Activated naive CD4-positive, alpha-beta T cell treated with anti-CD3 and anti-CD28 coated beads, Interleukin-2, amount 10 ng/mL, durations not matched to agents 7 days and 5 days (primary cell): Measurements from ENCODE around the gene XYLT1.

ENCODE experiments used
- CTCF ChIA-PET: fragments of 350-600 bp; sonication (Branson Sonifier 250); formaldehyde crosslinking; loops from one replicate; lab custom pipeline; 2021; ENCODE audit warnings: antibody characterized with exemption; lab: Charles Lee
- DNase-seq: peaks from one replicate; pipeline ENCODE4 v3.0.0-alpha.2; 2020
- H3K27ac Mint-ChIP-seq: one replicate; pipeline ENCODE4 v1.8.0; 2021; ENCODE audit warnings: mild to moderate bottlenecking, moderate library complexity, mixed read lengths
- H3K27me3 Mint-ChIP-seq: one replicate; pipeline ENCODE4 v1.8.0; 2021; ENCODE audit warnings: mild to moderate bottlenecking, mixed read lengths
- H3K36me3 Mint-ChIP-seq: one replicate; pipeline ENCODE4 v1.8.0; 2021; ENCODE audit warnings: mixed read lengths
- H3K4me1 Mint-ChIP-seq: one replicate; pipeline ENCODE4 v1.8.0; 2021; ENCODE audit warnings: mixed read lengths
- H3K4me3 Mint-ChIP-seq: one replicate; pipeline ENCODE4 v1.8.0; 2021; ENCODE audit warnings: mild to moderate bottlenecking, moderate library complexity, mixed read lengths
- H3K9me3 Mint-ChIP-seq: one replicate; pipeline ENCODE4 v1.8.0; 2021; ENCODE audit warnings: mixed read lengths

Gene XYLT1

GRCh38 chr16:17474572-17474971, 3.8 kb upstream of the XYLT1 start:
- Mint-ChIP-seq H3K9me3 (no peaks in the 10 kb centered on the region), H3K27me3 (peaks cover 62% of the 10 kb centered on the region), H3K27ac (no peak overlapping the region), H3K36me3 (peaks cover 3% of the 10 kb centered on the region), H3K4me3 (no peak overlapping the region), H3K4me1 (peaks cover 37% of the 10 kb centered on the region)
- peak; percentile 23 for DNase-seq
- CTCF ChIA-PET: interaction anchor here (0.8 to 1.2 kb wide), 6 partner anchors 25 to 247 kb away, joined by 3 to 5 read pairs (median 4); no protein-coding TSS in a partner anchor

DNA sequence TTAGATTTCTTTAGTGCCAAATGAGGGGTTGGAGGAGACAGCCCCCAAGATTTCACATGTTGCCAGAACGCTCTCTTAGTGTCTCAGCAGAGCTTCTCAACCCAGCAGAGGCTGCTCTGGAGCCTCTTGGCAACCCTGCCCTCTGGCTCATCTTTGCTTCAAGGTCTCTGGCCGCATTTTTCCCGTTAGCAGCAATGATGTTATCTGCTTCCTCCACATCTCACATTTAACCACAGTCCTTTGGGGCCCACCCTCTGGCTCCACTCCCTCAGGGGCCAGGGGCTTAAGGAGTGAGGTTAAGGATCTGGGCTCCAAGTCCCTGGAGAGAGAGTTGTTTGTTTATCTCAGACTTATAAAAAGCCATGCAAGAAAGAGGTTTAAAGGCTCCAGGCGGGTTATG, 3.3 kb upstream of the XYLT1 start:
- H3K4me3 Mint-ChIP-seq: no peak overlapping the region
- DNase-seq: peak; percentile 38
- H3K9me3 Mint-ChIP-seq: no peaks in the 10 kb centered on the region
- peaks cover 42% of the 10 kb centered on the region for H3K4me1 Mint-ChIP-seq
- H3K27me3 Mint-ChIP-seq: peaks cover 62% of the 10 kb centered on the region
- peaks cover 8% of the 10 kb centered on the region for H3K36me3 Mint-ChIP-seq
- CTCF ChIA-PET: interaction anchor here (0.5 to 1.2 kb wide), 5 partner anchors 24 to 613 kb away, joined by 3 to 5 read pairs (median 3); no protein-coding TSS in a partner anchor
- H3K27ac Mint-ChIP-seq: no peak overlapping the region

- no peak for DNase-seq
- CTCF ChIA-PET: no interaction called here
- Mint-ChIP-seq H3K9me3 (no peaks in the 10 kb centered on the region), H3K4me1 (peaks cover 62% of the 10 kb centered on the region), H3K36me3 (peaks cover 29% of the 10 kb centered on the region), H3K4me3 (peak overlapping the region; percentile 67), H3K27ac (no peak overlapping the region), H3K27me3 (peaks cover 53% of the 10 kb centered on the region)
Observed at GRCh38 chr16:17471719-17472461, 1.1 kb upstream of the XYLT1 start.

GRCh38 chr16:17470182-17470907, 415 bp downstream of the XYLT1 start:
- CTCF ChIA-PET: interaction anchor here (0.7 to 3.7 kb wide), 5 partner anchors 54 to 239 kb away, joined by 3 to 24 read pairs (median 12); no protein-coding TSS in a partner anchor
- peak; percentile 49 for DNase-seq
- no peaks in the 10 kb centered on the region for H3K9me3 Mint-ChIP-seq
- peak overlapping the region; percentile 89 for H3K4me3 Mint-ChIP-seq
- peak overlapping the region; percentile 81 for H3K27ac Mint-ChIP-seq
- H3K27me3 Mint-ChIP-seq: peaks cover 43% of the 10 kb centered on the region
- peaks cover 42% of the 10 kb centered on the region for H3K36me3 Mint-ChIP-seq
- peaks cover 66% of the 10 kb centered on the region for H3K4me1 Mint-ChIP-seq

- peak overlapping the region; percentile 81 for H3K27ac Mint-ChIP-seq
Observed at GRCh38 chr16:17469741-17470181, 999 bp downstream of the XYLT1 start.

GRCh38 chr16:17469011-17469740, 1.6 kb downstream of the XYLT1 start:
- Mint-ChIP-seq H3K9me3 (no peaks in the 10 kb centered on the region), H3K4me1 (peaks cover 58% of the 10 kb centered on the region), H3K36me3 (peaks cover 44% of the 10 kb centered on the region), H3K27me3 (peaks cover 31% of the 10 kb centered on the region), H3K4me3 (peak overlapping the region; percentile 89), H3K27ac (peak overlapping the region; percentile 81)
- peak; percentile 23 for DNase-seq
- CTCF ChIA-PET: interaction anchor here (0.7 to 3.7 kb wide), 12 partner anchors 53 to 263 kb away, joined by 3 to 24 read pairs (median 7); no protein-coding TSS in a partner anchor

More at GRCh38 chr16:17469741-17470181, 999 bp downstream of the XYLT1 start:
- DNase-seq: peak; percentile 53
- CTCF ChIA-PET: interaction anchor here (0.7 to 3.7 kb wide), 5 partner anchors 53 to 239 kb away, joined by 3 to 24 read pairs (median 12); no protein-coding TSS in a partner anchor
- peaks cover 37% of the 10 kb centered on the region for H3K27me3 Mint-ChIP-seq
- peaks cover 44% of the 10 kb centered on the region for H3K36me3 Mint-ChIP-seq
- peak overlapping the region; percentile 89 for H3K4me3 Mint-ChIP-seq
- no peaks in the 10 kb centered on the region for H3K9me3 Mint-ChIP-seq
- peaks cover 64% of the 10 kb centered on the region for H3K4me1 Mint-ChIP-seq

DNA sequence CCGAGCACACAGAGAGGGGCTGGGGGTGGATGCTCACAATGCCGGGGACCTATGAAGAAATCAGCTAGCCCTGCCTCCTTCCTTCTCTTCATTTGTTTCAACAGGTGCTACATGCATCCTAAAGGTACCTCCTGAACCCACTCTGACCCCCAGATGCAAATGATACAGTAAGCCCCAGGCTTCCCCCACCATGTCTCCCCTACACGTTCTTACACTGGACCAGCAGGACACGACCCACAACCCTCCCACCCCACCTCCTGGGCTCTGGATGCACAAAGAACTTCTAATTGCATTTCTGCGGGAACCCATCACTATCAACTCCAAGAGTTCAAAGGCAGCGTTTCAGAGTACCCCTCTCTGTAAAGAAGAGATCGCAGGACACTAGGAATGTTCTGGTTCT, 2.1 kb downstream of the XYLT1 start:
- H3K27me3 Mint-ChIP-seq: peaks cover 26% of the 10 kb centered on the region
- H3K27ac Mint-ChIP-seq: peak overlapping the region; percentile 38
- peaks cover 49% of the 10 kb centered on the region for H3K36me3 Mint-ChIP-seq
- CTCF ChIA-PET: interaction anchor here (1.0 to 3.7 kb wide), 17 partner anchors 52 to 274 kb away, joined by 3 to 24 read pairs (median 5); no protein-coding TSS in a partner anchor
- DNase-seq: no peak
- no peaks in the 10 kb centered on the region for H3K9me3 Mint-ChIP-seq
- peak overlapping the region; percentile 89 for H3K4me3 Mint-ChIP-seq
- peaks cover 57% of the 10 kb centered on the region for H3K4me1 Mint-ChIP-seq

DNA sequence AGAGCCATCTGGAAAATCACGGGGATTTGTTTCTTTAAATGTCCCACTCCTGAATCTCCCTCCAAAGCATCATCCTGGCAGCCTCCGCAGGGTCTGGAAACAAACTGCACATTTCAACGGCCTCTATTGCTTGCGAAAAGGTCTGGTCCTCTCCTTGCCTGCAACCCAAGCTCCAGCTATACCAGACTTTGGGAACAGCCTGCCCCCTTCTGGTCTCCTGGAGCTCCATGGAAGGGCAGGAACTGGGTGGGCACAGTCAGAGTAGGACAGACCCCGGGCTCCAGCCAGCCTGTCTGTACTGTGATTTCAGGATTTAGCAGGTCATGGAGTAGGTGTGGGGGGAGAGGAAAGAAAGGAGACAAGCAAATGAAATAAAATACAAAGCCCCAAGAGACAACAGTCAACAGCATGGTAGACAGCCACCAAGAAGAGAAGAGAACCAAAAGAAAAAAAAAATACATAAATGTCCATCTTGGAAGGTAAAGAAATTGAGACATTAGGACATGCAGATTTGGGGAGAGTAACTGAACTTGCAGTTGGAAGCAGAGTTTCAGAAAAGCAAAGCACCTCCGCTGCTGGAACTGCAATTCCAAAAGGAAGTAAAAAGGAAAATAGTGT, 2.7 kb downstream of the XYLT1 start:
- Mint-ChIP-seq H3K4me1 (peaks cover 59% of the 10 kb centered on the region), H3K27me3 (peaks cover 21% of the 10 kb centered on the region), H3K27ac (no peak overlapping the region), H3K4me3 (peak overlapping the region; percentile 89), H3K9me3 (no peaks in the 10 kb centered on the region), H3K36me3 (peaks cover 55% of the 10 kb centered on the region)
- DNase-seq: peak; percentile 68
- CTCF ChIA-PET: interaction anchor here (0.6 to 3.7 kb wide), 30 partner anchors 9 to 475 kb away, joined by 3 to 24 read pairs (median 4); no protein-coding TSS in a partner anchor

DNA sequence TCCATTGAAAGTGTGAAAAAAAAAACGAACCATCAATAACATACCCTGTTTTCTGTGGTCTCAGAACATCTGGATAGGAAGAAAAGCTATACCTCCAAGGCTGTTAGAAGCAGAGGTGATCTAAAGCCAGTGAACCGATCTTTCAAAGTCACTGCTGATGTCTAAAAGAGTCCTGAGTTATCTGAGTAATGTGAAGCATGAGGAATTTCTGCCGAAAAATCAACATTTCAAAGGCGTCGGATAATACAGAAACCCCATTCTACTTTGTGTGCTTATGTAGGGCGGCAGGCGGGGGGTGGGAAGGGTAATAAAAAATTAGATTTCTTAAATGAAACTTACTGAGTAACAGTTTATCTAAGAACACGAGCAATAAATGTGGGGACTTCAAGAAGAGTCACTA, 3.9 kb downstream of the XYLT1 start:
- CTCF ChIA-PET: interaction anchor here (0.8 to 3.7 kb wide), 21 partner anchors 9 to 273 kb away, joined by 3 to 24 read pairs (median 4); no protein-coding TSS in a partner anchor
- no peaks in the 10 kb centered on the region for H3K9me3 Mint-ChIP-seq
- no peak overlapping the region for H3K27ac Mint-ChIP-seq
- no peak for DNase-seq
- peaks cover 71% of the 10 kb centered on the region for H3K4me1 Mint-ChIP-seq
- H3K4me3 Mint-ChIP-seq: peak overlapping the region; percentile 89
- peaks cover 20% of the 10 kb centered on the region for H3K27me3 Mint-ChIP-seq
- peaks cover 65% of the 10 kb centered on the region for H3K36me3 Mint-ChIP-seq

DNA sequence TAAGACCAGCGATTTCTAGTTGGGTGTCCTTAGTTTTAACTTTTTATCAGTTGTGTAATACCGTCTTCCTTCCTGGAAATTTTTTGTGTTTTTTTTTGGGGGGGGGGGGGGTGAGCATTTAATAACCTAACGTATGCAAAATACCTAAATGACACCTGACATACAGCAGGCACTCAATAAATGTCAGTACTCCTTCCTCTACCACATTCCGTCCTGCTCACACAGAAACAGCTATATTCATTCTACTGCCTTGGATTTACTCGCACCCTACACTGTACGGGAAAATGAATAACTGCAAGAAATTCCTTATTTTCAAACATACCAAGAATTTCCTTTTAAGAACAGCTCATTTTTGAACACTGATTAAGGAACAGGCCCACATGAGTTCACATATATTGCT, 5.3 kb downstream of the XYLT1 start:
- Mint-ChIP-seq H3K9me3 (no peaks in the 10 kb centered on the region), H3K27ac (no peak overlapping the region), H3K36me3 (peaks cover 73% of the 10 kb centered on the region), H3K4me1 (peaks cover 77% of the 10 kb centered on the region), H3K27me3 (peaks cover 16% of the 10 kb centered on the region), H3K4me3 (no peak overlapping the region)
- CTCF ChIA-PET: interaction anchor here (1.0 kb wide), 1 partner anchor 21 kb away, joined by 3 read pairs; no protein-coding TSS in a partner anchor
- no peak for DNase-seq

DNA sequence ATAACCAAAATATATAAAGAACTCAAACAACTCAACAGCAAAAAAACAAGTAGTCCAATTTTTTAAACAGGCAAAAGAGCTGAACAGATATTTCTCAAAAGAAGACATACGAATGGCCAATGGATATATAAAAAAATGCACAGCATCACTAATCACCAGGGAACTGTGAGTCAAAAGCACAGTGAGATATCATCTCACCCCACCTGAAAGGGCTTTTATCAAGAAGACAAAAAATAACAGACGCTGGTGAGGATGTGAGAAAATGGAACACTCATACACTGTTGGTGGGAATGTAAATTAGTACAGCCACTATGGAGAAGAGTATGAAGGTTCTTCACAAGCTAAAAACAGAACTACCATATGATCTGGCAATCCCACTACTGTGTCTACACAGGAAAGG, 7.4 kb downstream of the XYLT1 start:
- CTCF ChIA-PET: interaction anchor here (0.7 to 1.1 kb wide), 3 partner anchors 111 to 251 kb away, joined by 3 to 4 read pairs (median 3); no protein-coding TSS in a partner anchor
- Mint-ChIP-seq H3K27ac (no peak overlapping the region), H3K4me1 (peaks cover 63% of the 10 kb centered on the region), H3K4me3 (no peak overlapping the region), H3K27me3 (peaks cover 3% of the 10 kb centered on the region), H3K9me3 (no peaks in the 10 kb centered on the region), H3K36me3 (peaks cover 65% of the 10 kb centered on the region)
- DNase-seq: no peak

DNA sequence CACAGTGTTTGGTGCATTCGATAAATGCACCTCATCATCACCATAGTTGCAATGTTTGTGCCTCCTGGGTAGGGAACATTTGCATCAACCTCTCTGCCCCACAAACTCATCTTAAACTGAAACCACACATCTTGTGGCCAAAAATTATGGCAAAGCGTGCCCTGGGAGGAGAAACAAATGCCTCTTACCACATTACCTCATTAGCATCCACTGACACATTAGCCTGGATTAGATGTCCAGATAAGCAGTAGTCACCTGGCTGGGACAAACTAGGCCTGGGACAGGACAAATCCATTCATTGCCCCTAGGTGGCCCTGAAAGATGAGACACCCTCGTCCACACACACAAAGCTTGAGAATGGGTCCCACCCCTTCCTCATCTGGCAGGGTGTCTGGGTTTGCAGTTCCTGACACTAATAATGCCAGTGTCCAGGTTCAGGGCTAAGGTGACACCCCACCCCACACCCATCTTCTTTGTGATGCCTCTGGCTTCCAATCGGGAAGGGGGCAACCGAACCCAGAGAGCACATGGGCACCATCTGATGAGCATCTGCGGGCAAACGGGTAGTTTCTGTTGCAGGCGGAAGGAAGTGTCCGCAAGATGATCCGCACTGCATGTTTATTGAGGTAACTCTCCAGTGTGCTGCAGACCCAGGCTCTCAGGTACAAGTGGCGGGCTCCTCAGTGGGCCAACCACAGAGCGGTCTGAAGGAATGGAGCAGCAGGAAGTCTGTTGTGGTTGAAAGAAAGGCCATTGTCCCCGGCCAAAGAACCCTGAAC, 8.6 kb downstream of the XYLT1 start:
- no peak overlapping the region for H3K27ac Mint-ChIP-seq
- CTCF ChIA-PET: no interaction called here
- H3K27me3 Mint-ChIP-seq: no peaks in the 10 kb centered on the region
- H3K4me3 Mint-ChIP-seq: no peak overlapping the region
- peaks cover 55% of the 10 kb centered on the region for H3K4me1 Mint-ChIP-seq
- DNase-seq: no peak
- no peaks in the 10 kb centered on the region for H3K9me3 Mint-ChIP-seq
- H3K36me3 Mint-ChIP-seq: peaks cover 58% of the 10 kb centered on the region
